GM21367 (cell line): ENCODE measurements around the gene SYNE1.
"Not testable (repeated sequence)": the region's sequence is repeated elsewhere in the genome, so short reads cannot be mapped to it uniquely, and the experiment has no call there.

Source experiments
- ATAC-seq: cut with Tn5 transposase; IDR thresholded peaks from one replicate; pipeline ENCODE4 v1.9.1; 2021; ENCODE audit not compliant: unreplicated experiment

The SYNE1 gene

DNA sequence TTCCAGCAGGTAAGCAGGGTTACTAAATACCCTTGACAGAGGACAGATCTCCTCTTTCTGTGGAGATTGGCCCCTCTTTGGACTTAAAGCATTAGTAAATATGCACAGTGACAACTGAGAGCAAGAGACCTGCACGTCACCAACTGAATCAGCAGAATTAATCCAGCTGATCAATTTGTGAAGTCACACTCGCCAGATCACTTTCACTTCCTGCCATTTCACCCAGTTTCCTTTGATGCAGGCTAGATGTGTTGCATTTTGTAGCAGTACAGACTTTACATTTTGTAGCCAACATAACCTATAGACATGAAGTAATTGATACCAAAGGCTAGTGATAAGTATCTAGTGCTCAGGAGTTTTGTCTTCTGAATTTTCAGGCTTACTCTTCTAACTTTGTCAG lies 11.9 kb downstream of the SYNE1 start:
- ATAC-seq = no peak

DNA sequence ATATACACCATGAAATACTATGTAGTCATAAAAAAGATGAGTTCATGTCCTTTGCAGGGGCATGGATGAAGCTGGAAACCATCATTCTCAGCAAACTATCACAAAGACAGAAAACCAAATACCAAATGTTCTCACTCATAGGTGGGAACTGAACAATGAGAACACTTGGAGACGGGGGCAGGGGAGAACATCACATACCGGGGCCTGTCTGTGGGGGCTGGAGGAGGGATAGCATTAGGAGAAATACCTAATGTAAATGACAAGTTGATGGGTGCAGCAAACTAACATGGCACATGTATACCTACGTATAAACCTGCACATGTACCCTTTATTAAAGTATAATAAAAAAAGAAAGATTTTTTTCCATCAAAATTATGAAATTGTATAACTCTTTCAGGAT lies 22.4 kb downstream of the SYNE1 start:
- not testable (repeated sequence) for ATAC-seq

DNA sequence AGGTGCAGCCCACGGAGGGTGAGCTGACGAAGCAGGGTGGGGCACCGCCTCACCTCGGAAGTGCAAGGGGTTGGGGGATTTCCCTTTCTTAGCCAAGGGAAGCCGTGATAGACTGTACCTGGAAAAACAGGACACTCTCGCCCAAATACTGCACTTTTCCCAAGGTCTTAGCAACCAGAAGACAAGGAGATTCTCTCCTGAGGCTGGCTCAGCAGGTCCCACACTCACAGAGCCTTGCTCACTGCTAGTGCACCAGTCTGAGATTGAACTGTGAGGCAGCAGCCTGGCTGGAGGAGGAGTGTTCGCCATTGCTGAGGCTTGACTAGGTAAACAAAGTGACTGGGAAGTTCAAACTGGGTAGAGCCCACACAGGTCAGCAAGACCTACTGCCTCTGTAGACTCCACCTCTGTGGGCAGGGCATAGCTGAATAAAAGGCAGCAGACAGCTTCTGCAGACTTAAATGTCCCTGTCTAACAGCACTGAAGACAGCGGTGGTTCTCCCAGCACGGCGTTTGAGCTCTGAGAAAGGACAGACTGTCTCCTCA lies 28.0 kb downstream of the SYNE1 start:
- ATAC-seq = no peak

DNA sequence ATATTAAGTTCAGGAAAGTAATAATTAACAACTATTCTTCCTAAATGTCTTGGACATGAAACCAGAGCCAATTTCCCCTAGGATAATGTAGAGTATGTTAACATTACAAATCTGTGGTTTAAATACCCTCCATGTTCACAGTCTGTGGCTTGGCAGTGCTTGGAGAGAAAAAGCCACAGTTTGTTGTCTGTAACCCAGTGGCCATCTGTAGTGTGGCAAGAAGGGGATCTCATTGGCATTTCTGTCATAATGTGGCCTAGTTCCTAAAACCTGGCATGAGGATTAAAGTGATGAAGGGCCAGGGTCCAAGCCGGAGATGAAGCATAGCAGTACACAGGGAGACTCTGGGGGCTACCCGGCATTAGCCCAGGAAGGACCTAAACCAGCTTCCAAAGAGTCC lies 31.2 kb downstream of the SYNE1 start:
- no peak for ATAC-seq

DNA sequence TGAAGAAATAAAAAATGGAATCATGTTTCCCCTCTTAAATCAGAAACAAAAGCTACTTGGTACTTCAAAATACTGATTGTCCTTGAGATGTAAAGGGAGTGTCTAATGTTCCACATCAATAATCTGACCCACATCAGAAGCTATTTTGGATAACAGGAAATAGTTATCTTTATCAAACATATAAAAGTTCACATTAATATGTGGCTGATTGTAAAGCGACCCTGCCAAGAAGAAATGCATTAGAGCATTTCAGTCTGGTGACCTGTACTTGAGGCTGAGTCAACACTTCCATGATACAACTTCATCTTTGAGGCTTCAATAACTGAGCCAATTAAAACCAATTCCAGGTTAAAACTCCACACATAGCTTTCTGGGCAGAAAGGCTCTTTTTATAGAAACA lies 31.8 kb downstream of the SYNE1 start:
- ATAC-seq = no peak

DNA sequence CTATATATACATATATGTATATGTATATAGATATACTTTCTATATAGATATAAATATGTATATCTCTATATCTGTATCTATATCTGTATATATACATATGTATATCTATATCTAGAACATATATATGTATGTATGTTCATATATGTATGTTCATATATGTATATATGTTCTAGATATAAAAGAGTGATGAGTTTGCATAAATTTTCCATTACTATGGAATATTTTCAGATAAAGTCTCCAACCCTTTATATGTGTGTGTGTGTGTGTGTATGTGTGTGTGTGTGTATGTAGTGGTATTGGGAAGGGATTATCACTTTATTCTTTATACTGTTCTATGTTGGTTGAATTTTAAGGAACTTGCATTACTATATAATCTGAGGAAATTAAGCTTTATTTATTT lies 33.3 kb downstream of the SYNE1 start:
- no peak for ATAC-seq

DNA sequence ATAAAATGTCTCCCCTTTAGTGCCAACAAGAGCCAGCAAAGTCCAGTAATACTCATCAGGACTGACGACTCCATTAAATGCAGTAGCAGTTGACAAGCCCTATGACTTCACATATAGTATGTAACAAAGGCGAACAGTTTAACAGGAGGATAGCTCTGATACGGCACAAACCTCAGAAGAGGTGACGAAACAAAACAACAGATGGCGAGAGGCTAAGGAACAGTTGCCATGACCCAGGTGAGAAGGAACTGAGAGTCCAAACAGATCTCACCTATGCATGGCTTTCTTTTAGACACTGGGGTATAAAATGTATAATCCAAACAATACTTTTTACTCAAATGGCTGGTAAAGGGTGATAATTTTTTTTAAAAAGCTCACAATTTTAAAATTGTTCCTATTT lies 37.1 kb downstream of the SYNE1 start:
- ATAC-seq = no peak

DNA sequence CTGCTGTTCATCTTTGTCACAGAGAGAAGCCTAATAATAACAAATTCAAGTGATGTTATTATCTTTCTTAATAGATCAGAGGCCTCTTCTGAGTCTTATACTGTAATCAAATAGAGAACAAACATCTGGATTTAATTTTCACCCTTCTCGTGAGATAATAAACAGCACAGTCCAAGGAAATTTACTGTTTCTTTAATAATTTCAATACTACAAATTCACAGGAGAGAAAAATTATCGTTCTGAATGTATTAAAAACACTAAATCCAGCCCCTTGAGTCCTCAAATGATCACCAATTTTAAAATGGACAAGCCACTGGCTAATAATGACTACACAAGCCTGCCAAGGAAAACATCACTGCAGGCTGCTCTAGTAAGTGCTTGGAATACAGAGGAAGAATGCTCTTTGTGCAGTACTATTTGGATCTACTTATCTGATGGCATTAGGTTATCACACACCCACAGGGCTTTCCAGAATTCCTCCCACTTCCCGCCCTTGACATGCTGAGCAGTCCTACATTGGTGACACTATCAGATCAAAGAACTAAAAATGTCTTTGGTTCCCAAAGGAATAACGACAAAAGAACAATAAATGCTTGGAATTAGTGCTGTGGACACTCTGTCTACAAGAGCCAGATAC lies 38.1 kb downstream of the SYNE1 start:
- ATAC-seq = no peak

DNA sequence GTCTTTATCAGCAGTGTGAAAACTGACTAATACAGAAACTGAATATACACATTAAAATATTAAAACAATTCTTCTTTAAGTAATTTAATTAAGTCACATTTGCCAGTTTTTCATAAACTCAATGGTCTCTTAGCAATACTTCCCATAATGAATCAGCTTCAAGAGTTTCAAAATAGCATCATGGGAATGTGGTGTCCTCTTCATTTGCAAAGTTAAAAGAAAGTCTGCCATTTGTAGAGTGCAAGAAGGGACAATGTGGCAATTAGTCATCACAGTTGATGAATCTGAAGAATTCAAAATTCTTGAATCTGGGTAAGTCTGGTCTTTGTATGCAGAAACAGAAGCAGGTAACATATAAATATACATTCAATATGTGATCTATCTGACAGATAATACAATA lies 38.7 kb downstream of the SYNE1 start:
- no peak for ATAC-seq

DNA sequence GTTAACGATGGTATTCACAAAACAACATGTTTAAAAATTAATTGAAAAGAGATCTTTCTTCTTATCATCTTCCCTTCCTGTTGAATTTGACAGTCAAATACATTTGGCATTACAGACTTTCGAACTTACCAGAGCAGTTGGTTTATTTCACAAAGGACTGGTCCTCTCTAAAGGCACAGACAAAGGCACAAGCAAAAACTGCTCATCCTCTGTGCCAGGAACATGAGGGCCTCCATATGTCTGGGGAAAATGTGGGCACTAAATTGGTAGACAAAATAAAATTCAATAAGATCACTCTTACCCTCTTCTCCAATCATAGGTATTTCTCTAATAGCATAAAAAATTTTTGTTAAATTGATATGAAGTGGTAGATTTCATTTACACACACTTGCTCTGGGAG lies 40.4 kb downstream of the SYNE1 start:
- no peak for ATAC-seq

DNA sequence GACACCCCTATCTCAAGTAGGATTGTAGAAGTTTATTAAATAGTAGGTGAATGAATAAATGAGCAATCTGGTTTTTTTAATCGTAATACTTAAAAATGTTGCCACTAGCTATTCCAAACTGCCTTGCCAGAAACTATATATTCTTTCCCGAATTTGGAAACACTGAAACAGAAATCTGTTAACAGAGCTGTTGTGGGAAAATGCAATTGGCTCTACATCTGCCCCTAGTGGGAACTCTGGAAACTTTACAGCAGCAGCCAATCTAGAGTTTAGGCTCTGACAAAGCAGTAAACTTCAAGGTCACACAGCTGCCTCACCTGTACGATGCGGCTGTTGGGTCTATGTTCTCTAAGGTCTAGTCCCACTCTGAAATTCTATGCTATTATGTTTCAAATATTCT lies 41.7 kb downstream of the SYNE1 start:
- ATAC-seq = no peak

DNA sequence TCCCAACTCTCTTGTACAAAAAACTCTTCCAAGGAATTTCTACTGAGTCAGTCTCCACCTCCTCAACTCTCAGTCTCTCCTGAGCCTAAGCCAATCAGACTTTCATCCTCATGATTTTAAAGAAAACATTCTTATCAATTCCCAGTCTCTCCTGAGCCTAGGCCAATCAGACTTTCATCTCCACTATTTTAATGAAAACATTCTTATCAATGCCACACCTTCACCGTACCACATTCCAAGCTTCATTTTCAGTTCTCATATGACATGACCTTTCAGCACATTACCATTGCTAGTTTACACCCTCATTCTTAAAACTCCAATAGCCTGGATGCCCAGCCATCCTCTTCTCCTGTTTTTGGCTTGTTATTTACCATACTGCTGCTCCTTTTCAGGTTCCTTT lies 42.5 kb downstream of the SYNE1 start:
- ATAC-seq = no peak

DNA sequence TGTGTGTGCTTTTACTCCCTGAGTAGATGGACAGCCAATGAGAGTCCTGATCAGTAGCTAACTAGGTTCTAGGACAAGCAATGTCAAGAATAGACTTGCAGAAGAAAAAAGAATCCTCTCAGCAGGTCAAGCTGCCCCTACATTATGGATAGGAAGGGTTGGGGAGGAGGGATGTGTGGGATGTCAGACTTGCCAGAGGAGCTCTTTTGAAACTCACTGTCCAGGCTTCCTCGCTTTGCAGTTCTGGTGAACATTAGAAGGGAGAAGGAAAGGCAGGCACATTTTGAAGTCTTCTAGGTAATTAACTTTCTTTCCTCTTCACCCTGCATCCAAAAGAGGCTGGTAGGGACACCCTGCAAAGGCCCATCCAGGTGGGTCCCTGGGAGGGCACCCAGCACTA lies 48.7 kb downstream of the SYNE1 start:
- no peak for ATAC-seq

DNA sequence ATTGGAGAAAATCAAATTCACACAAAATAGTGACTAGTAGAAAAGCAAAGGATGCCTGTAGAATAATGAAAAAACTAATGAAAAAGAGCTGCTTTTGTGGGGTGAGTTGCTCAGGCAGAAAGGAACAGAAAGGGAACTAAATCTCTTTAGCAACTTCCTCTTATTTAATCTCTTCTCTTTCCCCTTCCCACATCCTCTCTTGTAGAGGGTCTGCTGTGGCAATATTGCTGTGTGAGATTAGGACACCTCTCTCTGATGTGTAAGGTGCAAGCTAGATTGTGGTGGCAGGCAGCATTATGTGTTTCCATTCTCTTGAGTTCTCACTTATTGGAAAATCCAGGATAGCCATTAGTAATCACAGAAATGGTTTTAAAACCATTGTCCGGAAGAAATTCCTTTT lies 49.7 kb downstream of the SYNE1 start:
- ATAC-seq = no peak

DNA sequence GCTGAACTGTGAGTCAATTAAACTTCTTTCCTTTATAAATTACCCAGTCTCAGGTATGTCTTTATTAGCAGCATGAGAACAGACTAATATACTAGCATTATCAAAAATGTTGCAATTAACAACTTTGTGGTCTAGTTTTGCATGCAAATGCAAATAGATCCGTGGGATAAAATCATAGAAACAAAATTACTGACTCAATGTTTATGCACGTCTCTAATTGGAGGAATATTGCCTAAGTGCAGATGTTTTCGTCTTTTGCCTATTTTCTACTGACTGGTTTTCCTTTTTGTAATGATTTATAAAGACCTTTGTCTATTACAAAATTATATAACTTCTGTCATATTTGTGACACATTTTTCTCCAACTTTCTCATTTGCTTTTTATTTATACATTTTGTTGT lies 51.9 kb downstream of the SYNE1 start:
- no peak for ATAC-seq

DNA sequence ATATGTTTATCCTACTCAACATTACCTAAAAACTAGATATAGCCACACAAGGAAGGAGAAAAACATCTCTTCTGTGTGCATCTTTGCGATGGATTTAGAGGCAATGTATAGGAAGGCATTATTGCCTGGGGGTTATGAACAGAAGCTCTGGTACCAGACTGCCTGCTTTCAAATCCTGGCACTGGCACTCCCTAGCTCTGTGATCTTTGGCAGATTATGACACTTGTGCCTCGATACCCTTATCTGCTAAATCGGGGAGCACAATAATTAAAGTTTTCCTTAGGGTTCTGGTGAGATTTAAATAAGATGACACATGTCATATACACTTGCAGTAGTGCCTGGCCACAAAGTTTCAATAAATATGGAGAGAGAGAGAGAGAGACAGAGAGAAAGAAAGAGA lies 53.3 kb downstream of the SYNE1 start:
- ATAC-seq = no peak

DNA sequence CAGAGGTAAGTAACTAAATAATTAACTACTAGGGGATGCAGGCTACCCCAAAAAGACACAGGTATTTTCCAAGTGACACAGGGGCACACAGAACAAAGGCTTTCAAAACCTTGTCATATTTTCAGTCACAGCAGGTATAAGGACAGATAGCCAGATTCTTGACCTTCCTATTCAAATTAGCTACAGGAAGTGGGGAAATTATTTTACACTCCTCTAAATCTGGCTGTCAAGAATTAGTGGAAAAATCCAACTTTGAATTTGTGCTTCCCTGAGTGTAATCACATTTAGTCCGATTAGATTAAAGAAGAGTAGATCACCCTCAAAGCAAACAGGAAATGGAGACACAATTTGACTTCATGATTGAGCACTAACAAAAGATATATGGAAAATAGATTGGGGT lies 60.6 kb downstream of the SYNE1 start:
- ATAC-seq = no peak

DNA sequence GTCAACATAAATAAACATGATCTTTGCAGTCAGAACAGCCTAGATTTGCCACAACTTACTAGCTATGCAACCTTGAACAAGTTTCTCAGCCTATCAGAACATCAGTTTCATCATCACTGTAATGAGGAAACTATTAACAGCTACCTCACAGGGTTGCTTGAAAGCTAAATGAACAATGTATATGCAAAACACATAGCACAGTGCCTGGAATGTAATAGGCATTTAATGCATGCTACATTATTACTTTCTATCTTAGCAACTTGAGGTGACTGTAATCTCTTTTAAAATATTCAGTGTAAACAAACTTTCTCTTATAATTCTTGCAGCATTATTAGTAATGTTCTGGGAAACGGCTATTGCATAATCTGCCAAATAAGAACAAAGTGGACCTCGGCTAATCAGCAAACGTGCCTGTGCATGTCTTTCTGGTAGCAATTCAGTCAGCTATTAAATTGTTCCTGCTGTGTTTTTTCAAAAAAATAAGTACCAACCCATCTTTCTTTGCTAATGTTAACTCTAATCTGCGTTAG lies 61.5 kb downstream of the SYNE1 start:
- no peak for ATAC-seq

DNA sequence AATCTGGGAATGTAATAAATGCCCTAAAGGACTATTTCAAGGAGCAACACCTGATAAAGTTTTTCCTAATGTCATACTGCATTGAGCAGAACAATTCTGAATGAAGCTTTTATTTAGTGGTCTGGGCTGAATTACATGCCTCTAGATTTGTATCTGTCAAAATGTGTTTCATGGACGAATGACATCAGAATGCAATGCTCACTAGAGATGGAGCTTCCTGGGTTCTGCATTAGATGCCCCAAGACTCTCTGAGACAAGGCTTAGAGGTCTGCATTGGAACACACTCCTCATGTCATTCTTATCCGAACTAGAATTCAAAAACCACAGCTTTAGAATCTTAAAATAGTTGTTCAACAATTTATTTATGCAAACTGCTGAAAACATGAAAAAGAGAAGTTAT lies 62.0 kb downstream of the SYNE1 start:
- ATAC-seq = no peak

DNA sequence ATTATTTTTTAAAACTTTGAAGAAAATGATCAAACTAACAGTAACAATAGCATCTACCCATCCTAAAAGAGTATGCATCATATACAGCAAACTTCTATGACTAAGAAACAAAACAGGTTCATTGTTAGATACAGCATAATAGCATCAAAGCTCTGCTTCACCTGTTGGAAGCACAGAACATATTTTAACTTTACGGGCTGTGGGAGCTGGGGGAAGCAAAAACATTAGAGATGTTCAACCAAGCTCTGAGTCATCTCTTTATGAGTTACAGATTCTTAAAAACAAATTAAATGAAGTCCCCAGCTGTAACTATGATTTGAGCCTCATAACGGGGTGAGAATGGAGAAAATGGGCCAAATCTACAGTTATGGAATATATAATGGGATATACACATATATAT lies 63.4 kb downstream of the SYNE1 start:
- no peak for ATAC-seq

DNA sequence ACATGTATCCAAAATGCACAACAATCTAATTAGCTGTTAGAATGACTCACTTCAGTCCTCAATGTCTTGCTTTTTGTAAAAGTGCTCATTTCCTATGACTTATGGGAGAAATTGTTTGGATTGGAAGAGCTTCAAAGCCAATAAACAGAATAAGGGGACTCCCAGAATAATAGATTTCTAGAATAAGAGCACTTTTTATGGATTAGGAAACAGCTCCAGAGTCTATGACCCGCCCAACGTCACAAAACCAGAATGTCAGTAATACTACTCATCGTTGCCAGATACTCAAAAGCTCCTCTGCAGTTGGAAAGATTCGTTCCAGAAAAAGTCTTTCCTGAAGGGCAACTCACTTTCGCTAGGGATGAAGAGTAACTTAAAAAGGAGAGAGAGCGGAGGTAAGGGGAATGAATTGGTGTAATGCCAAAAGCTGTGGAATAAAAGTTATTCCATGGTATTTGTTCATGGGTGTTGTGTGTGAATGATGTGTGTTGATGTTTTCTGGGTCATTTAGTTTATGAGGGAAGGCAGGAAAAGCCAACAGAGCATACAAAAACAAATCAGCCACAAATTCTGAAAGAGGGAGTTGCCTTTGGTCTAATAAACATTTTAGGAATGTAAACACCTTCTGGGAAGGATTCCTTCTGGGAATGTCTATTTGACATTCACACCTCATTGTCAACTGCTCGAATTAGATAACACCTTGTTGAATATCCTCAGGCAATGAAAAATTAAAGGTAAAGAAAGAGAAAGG lies 64.6 kb downstream of the SYNE1 start:
- no peak for ATAC-seq

DNA sequence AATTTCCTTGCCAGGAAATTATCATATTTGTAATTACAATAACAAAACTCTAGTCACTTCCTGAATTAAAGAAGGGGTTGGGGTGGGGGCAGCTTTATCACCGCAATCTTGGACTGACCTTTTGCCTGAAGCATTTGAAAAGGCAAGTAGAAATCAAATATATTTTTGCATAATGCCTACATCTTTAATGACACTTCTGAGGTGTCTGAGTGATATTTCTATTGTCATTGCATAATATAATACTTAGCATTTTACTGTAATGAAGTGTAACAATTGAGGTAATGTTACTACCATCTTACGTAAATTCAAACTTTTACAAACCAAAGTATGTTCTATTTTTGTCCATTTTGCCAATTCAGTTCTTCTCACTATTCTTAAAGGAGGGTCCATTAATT lies 65.2 kb downstream of the SYNE1 start:
- no peak for ATAC-seq

DNA sequence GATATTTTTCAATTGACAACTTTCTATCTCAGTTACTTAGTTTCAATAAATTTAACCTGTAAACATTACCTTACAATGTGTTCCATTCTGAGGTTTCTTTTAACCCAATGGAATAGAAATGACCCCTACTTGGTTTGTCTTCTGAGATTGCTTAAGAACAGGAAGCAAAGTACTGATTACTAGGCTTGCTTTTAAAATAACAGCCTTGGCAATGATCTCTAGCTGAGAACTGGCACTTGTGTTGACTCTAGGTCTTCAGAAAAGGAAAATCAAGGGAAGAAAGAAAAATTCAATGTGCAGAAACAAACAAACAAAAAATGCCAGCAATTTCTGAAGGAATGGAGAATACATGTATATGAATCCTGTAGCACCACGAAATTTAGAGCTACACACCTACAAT lies 66.1 kb downstream of the SYNE1 start:
- ATAC-seq = no peak
